ENCODE data around the gene VSNL1.

VSNL1 gene

GRCh38 chr2:17506736-17507616 is 33.5 kb upstream of the VSNL1 start:
- no peak overlapping the region for H3K4me2 ChIP-seq (ENCODE audit: low read depth, low read length, poor library complexity, severe bottlenecking)
- H3K27me3 ChIP-seq (ENCODE audit: low read length), result no peaks in the 10 kb centered on the region
- H3K36me3 ChIP-seq (ENCODE audit: low read length), result no peaks in the 10 kb centered on the region
- no peak overlapping the region for H2AFZ ChIP-seq (ENCODE audit: low read depth, low read length, severe bottlenecking)
- H4K20me1 ChIP-seq (ENCODE audit: low read depth, low read length), result no peaks in the 10 kb centered on the region
- no peaks in the 10 kb centered on the region for H3K79me2 ChIP-seq (ENCODE audit: insufficient read depth, low read length)
- H3K9me2 ChIP-seq (replicated peaks; ENCODE audit: insufficient read depth, low read length), result no peaks in the 10 kb centered on the region
- H3K27ac ChIP-seq (ENCODE audit: low read depth, low read length), result no peak overlapping the region
- no peaks in the 10 kb centered on the region for H3F3A ChIP-seq (ENCODE audit: insufficient read depth)
- no peaks in the 10 kb centered on the region for H3K9me3 ChIP-seq (ENCODE audit: insufficient read depth, low read length)
- H3K4me3 ChIP-seq (ENCODE audit: insufficient read depth, low read length, poor library complexity, severe bottlenecking), result no peak overlapping the region
- H3K9ac ChIP-seq (ENCODE audit: low read length), result no peak overlapping the region
- TF ChIP-seq EZH2phosphoT487 (conservative IDR thresholded peaks at IDR 0.05; ENCODE audit: low read length) (no peak), CTCF (IDR thresholded peaks at IDR 0.05; ENCODE audit: insufficient read depth, low read length, poor library complexity, severe bottlenecking) (no peak)

GRCh38 chr2:17515652-17516051 is 24.8 kb upstream of the VSNL1 start:
- Histone ChIP-seq H3K27ac (ENCODE audit: low read depth, low read length) (no peak overlapping the region), H3K9ac (ENCODE audit: low read length) (no peak overlapping the region), H3K9me3 (ENCODE audit: insufficient read depth, low read length) (no peaks in the 10 kb centered on the region), H3K36me3 (ENCODE audit: low read length) (no peaks in the 10 kb centered on the region), H3K4me3 (ENCODE audit: insufficient read depth, low read length, poor library complexity, severe bottlenecking) (no peak overlapping the region), H3K79me2 (ENCODE audit: insufficient read depth, low read length) (no peaks in the 10 kb centered on the region), H4K20me1 (ENCODE audit: low read depth, low read length) (no peaks in the 10 kb centered on the region), H3K27me3 (ENCODE audit: low read length) (no peaks in the 10 kb centered on the region), H3F3A (ENCODE audit: insufficient read depth) (peaks cover 15% of the 10 kb centered on the region; the same call in 1 of the 2 replicates), H3K4me2 (ENCODE audit: low read depth, low read length, poor library complexity, severe bottlenecking) (peak overlapping the region; percentile 21), H2AFZ (ENCODE audit: low read depth, low read length, severe bottlenecking) (no peak overlapping the region), H3K9me2 (replicated peaks; ENCODE audit: insufficient read depth, low read length) (no peaks in the 10 kb centered on the region)
- TF ChIP-seq EZH2phosphoT487 (conservative IDR thresholded peaks at IDR 0.05; ENCODE audit: low read length) (no peak), CTCF (IDR thresholded peaks at IDR 0.05; ENCODE audit: insufficient read depth, low read length, poor library complexity, severe bottlenecking) (no peak)

- no peaks in the 10 kb centered on the region for H3K9me3 ChIP-seq (ENCODE audit: insufficient read depth, low read length)
- no peaks in the 10 kb centered on the region for H4K20me1 ChIP-seq (ENCODE audit: low read depth, low read length)
- H3K9ac ChIP-seq (ENCODE audit: low read length), result peak overlapping the region; percentile 57
- H3K36me3 ChIP-seq (ENCODE audit: low read length), result no peaks in the 10 kb centered on the region
- H2AFZ ChIP-seq (ENCODE audit: low read depth, low read length, severe bottlenecking), result peak overlapping the region; percentile 95
- H3K4me3 ChIP-seq (ENCODE audit: insufficient read depth, low read length, poor library complexity, severe bottlenecking), result peak overlapping the region; percentile 62
- peaks cover 15% of the 10 kb centered on the region; the same call in 1 of the 2 replicates for H3F3A ChIP-seq (ENCODE audit: insufficient read depth)
- H3K79me2 ChIP-seq (ENCODE audit: insufficient read depth, low read length), result no peaks in the 10 kb centered on the region
- TF ChIP-seq CTCF (IDR thresholded peaks at IDR 0.05; ENCODE audit: insufficient read depth, low read length, poor library complexity, severe bottlenecking) (no peak), EZH2phosphoT487 (conservative IDR thresholded peaks at IDR 0.05; ENCODE audit: low read length) (no peak)
- H3K9me2 ChIP-seq (replicated peaks; ENCODE audit: insufficient read depth, low read length), result no peaks in the 10 kb centered on the region
- peak overlapping the region; percentile 85 for H3K4me2 ChIP-seq (ENCODE audit: low read depth, low read length, poor library complexity, severe bottlenecking)
- no peaks in the 10 kb centered on the region for H3K27me3 ChIP-seq (ENCODE audit: low read length)
- H3K27ac ChIP-seq (ENCODE audit: low read depth, low read length), result no peak overlapping the region
Measured at GRCh38 chr2:17517481-17518211, 22.9 kb upstream of the VSNL1 start.
